HL-60 (cell line): ENCODE results near the gene CDC45.

Experiments used
- DNase-seq, 2 experiments: peaks; one replicate each; pipeline ENCODE4 v3.0.0-alpha.2; 2010 to 2020; ENCODE audit warnings: low read depth in 1 of 2, low spot score in 1 of 2
- H3K27ac ChIP-seq: fragments of 250-450 bp; sonication (Bioruptor Pico); replicated peaks from 2 replicates; pipeline ENCODE4 v1.5.1; 2020; ENCODE audit warnings: mild to moderate bottlenecking, moderate library complexity
- H3K27me3 ChIP-seq: fragments of 250-450 bp; sonication (Bioruptor Pico); 2 replicates; pipeline ENCODE4 v1.5.1; 2021; ENCODE audit warnings: mild to moderate bottlenecking, moderate library complexity; ENCODE audit not compliant: insufficient read depth, poor library complexity, severe bottlenecking
- H3K4me3 ChIP-seq: replicated peaks from 2 replicates; pipeline ENCODE4 v1.5.1; 2011; ENCODE audit warnings: mild to moderate bottlenecking, control low read depth, low read length; ENCODE audit not compliant: insufficient read depth
- GABPA ChIP-seq: IDR thresholded peaks from 2 replicates; pipeline ENCODE4 v1.6.1; 2012; ENCODE audit warnings: low read depth
- POLR2AphosphoS5 ChIP-seq: IDR thresholded peaks from 2 replicates; pipeline ENCODE4 v1.6.1; 2012; ENCODE audit warnings: low read depth
- REST ChIP-seq: IDR thresholded peaks from 2 replicates; pipeline ENCODE4 v1.6.1; 2012; ENCODE audit warnings: low read depth; ENCODE audit not compliant: insufficient replicate concordance
- SPI1 ChIP-seq: IDR thresholded peaks from 2 replicates; pipeline ENCODE4 v1.6.1; 2012; ENCODE audit warnings: low read depth, mild to moderate bottlenecking, borderline replicate concordance
- TF ChIP-seq, protein P1 (sequence below): IDR thresholded peaks from one replicate; pipeline ENCODE4 v1.5.1; 2011; ENCODE audit warnings: low read length, control low read depth, inconsistent platforms; ENCODE audit not compliant: insufficient read depth

Gene CDC45

GRCh38 chr22:19555651-19556050, 75.9 kb downstream of the CDC45 start:
- no peak for DNase-seq
- Histone ChIP-seq H3K4me3 (no peak overlapping the region), H3K27me3 (no peaks in the 10 kb centered on the region), H3K27ac (no peak overlapping the region)
- TF ChIP-seq SPI1: no peak
- no peak for TF ChIP-seq GABPA

DNA sequence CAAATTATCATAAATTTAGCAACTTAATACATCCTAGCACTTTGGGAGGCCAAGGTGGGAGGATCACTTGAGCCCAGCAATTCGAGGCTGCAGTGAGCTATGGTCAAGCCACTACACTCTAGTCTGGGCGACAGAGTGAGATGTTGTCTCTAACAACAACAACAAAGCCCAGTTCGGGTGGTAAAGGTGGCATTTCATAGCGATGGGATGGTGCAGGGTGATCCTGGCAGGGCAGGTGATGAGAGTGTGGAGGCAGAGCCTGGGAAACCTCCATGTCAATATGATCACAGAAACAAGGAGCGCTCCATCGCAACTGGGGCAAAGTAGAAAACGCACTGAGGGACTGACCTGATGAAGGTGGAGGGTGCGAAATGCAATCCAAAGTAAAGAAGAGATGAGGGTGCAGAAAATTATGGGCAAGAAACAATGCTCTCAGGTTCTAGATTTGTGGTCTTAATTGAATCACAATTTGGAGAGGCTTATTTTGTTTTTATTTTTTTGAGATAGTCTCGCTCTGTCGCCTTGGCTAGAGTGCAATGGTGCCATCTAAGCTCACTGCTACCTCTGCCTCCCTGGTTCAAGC, 77.3 kb downstream of the CDC45 start:
- TF ChIP-seq GABPA: no peak
- TF ChIP-seq POLR2AphosphoS5: no peak
- TF ChIP-seq, protein P1, sequence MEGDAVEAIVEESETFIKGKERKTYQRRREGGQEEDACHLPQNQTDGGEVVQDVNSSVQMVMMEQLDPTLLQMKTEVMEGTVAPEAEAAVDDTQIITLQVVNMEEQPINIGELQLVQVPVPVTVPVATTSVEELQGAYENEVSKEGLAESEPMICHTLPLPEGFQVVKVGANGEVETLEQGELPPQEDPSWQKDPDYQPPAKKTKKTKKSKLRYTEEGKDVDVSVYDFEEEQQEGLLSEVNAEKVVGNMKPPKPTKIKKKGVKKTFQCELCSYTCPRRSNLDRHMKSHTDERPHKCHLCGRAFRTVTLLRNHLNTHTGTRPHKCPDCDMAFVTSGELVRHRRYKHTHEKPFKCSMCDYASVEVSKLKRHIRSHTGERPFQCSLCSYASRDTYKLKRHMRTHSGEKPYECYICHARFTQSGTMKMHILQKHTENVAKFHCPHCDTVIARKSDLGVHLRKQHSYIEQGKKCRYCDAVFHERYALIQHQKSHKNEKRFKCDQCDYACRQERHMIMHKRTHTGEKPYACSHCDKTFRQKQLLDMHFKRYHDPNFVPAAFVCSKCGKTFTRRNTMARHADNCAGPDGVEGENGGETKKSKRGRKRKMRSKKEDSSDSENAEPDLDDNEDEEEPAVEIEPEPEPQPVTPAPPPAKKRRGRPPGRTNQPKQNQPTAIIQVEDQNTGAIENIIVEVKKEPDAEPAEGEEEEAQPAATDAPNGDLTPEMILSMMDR: no peak
- TF ChIP-seq SPI1: no peak
- no peak for TF ChIP-seq REST
- Histone ChIP-seq H3K27me3 (no peaks in the 10 kb centered on the region), H3K27ac (no peak overlapping the region), H3K4me3 (no peak overlapping the region)
- DNase-seq: no peak

DNA sequence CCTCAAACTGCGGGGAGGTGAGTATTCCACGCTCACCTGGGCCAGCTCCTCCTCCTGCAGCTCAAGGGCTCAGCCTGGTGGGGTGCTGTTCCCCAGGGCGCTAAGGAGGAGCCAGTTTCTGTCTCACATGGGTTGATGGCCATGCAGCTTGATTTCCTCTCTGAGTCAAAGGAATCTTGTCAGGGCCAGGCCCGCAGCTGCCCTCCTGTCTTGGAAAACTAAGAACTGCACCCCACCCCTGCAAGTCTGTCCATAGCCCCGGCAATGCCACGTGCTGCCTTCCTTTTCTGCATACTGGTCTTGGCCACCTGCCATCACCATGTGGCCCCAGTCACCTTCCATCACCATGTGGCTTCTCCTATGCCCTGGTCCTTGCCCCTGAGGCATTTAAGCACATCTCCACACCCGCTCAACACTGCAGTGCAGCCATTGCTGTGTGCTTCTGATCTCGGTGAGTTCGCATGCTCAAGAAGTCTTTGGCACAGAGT, 79.6 kb downstream of the CDC45 start:
- DNase-seq: no peak
- TF ChIP-seq POLR2AphosphoS5: no peak
- TF ChIP-seq REST: no peak
- TF ChIP-seq SPI1: no peak
- TF ChIP-seq GABPA: no peak
- TF ChIP-seq, protein P1: no peak
- Histone ChIP-seq H3K4me3 (no peak overlapping the region), H3K27ac (no peak overlapping the region), H3K27me3 (no peaks in the 10 kb centered on the region)

DNA sequence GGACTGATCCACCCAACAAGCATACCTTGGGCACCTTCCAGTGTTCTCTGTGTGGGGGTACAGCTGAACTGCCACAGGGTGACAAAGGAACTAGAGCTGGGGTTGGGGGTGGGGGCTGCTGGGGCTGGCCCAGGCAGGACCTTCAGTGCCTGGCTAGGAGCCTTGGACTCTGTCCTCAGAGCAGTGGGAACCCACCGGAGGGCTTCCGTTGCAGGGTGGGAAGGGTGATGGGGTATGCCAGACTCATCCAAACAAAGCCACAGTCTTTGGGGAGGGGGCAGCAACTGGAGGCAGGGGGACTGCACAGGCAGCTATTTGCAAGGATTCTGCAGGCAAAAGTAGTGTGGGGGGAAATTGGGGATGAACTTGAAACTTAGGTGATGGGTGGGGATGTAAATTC, 80.2 kb downstream of the CDC45 start:
- DNase-seq: no peak
- TF ChIP-seq, protein P1: no peak
- no peak for TF ChIP-seq GABPA
- no peak for TF ChIP-seq REST
- no peak for TF ChIP-seq SPI1
- no peak for TF ChIP-seq POLR2AphosphoS5
- no peaks in the 10 kb centered on the region for H3K27me3 ChIP-seq
- H3K27ac ChIP-seq: no peak overlapping the region
- no peak overlapping the region for H3K4me3 ChIP-seq
